SU-DHL-6 (cell line): ENCODE measurements around the gene VWA5B1.

ENCODE experiments used
- H2AFZ ChIP-seq: fragments of 200-600 bp; sonication (generic); 2 replicates; pipeline ENCODE4 v1.6.1; 2014; ENCODE audit warnings: low read depth, mild to moderate bottlenecking, moderate library complexity, mixed read lengths, antibody characterized with exemption, low read length; ENCODE audit not compliant: severe bottlenecking
- H3F3A ChIP-seq: fragments of 200-600 bp; shearing (Covaris generic); 2 replicates; pipeline ENCODE4 v1.6.0; 2016; ENCODE audit warnings: antibody characterized with exemption, mild to moderate bottlenecking; ENCODE audit not compliant: insufficient read depth
- H3K27ac ChIP-seq: fragments of 200-600 bp; sonication (generic); 2 replicates; pipeline ENCODE4 v1.5.1; 2016; ENCODE audit warnings: low read depth, mild to moderate bottlenecking, low read length, moderate library complexity, mixed read lengths
- H3K27me3 ChIP-seq: fragments of 200-600 bp; sonication (generic), shearing (Covaris generic); 2 replicates; pipeline ENCODE4 v1.6.0; 2014; ENCODE audit warnings: mild to moderate bottlenecking, low read length
- H3K36me3 ChIP-seq: fragments of 200-600 bp; sonication (generic); 2 replicates; pipeline ENCODE4 v1.6.1; 2014; ENCODE audit warnings: mild to moderate bottlenecking, low read length, mixed read lengths
- H3K4me2 ChIP-seq: fragments of 300-600, 200-600 bp; shearing (Covaris generic), sonication (generic); 2 replicates; pipeline ENCODE4 v1.6.0; 2014; ENCODE audit warnings: low read length, low read depth, mild to moderate bottlenecking; ENCODE audit not compliant: poor library complexity, severe bottlenecking
- H3K4me3 ChIP-seq: fragments of 200-600 bp; sonication (generic); 2 replicates; pipeline ENCODE4 v1.5.1; 2014; ENCODE audit warnings: antibody characterized with exemption, low read length, mild to moderate bottlenecking, mixed read lengths; ENCODE audit not compliant: insufficient read depth, poor library complexity, severe bottlenecking
- H3K79me2 ChIP-seq: fragments of 200-600 bp; sonication (generic); 2 replicates; pipeline ENCODE4 v1.6.1; 2014; ENCODE audit warnings: mild to moderate bottlenecking, low read length, moderate library complexity; ENCODE audit not compliant: insufficient read depth
- H3K9ac ChIP-seq: fragments of 200-600 bp; sonication (generic); 2 replicates; pipeline ENCODE4 v1.7.0; 2014; ENCODE audit warnings: mild to moderate bottlenecking, low read length
- H3K9me2 ChIP-seq: fragments of 200-600 bp; sonication (generic); replicated peaks from 2 replicates; pipeline ENCODE4 v1.6.1; 2014; ENCODE audit warnings: low read length; ENCODE audit not compliant: insufficient read depth
- H3K9me3 ChIP-seq: fragments of 200-600 bp; sonication (generic); 2 replicates; pipeline ENCODE4 v1.6.1; 2014; ENCODE audit warnings: low read length, mixed read lengths; ENCODE audit not compliant: insufficient read depth
- H4K20me1 ChIP-seq: fragments of 200-600 bp; sonication (generic); 2 replicates; pipeline ENCODE4 v1.6.1; 2014; ENCODE audit warnings: low read depth, mild to moderate bottlenecking, antibody characterized with exemption, low read length, moderate library complexity, mixed read lengths
- CTCF ChIP-seq: fragments of 200-600 bp; sonication (generic); IDR thresholded peaks from one replicate; pipeline ENCODE4 v1.5.1; 2017; ENCODE audit warnings: antibody characterized with exemption, mild to moderate bottlenecking, low read length, moderate library complexity; ENCODE audit not compliant: insufficient read depth, poor library complexity, severe bottlenecking
- EZH2phosphoT487 ChIP-seq: fragments of 200-600 bp; sonication (generic), shearing (Covaris generic); conservative IDR thresholded peaks from 2 replicates; pipeline ENCODE4 v1.6.1; 2018; ENCODE audit warnings: mild to moderate bottlenecking, antibody characterized with exemption, low read length, moderate library complexity, mixed read lengths

Gene VWA5B1

DNA sequence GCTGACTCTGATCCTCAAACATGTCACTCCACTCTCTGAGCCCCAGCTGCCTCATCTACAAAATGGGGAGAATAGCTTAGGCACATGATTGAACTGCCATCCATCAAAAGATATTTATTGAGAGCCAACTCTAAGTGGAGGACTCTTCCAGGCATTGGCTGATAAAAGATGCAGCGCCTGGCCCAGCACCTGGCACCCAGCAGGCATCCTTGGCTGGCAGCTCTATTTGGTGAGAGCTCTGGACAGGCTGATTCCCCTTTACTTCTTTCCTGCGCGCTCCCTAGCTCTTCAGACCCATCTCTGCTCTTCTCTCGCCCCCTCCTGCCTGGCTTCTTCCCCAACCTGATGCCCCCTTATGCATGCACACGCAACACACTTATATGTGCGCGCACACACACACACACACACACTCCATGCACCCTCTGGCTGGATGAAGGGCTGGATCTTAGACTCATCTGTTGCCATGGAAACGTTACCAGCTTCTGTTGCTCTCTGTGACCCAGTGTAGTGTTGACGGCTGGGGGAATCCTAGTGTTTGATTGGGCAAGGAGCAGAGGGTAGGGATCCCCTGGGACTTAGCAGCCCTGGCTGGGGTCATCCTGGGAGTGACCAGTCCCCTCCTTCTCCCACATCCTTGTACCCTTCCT is 49.3 kb downstream of the VWA5B1 start:
- no peak for TF ChIP-seq CTCF
- TF ChIP-seq EZH2phosphoT487: no peak
- Histone ChIP-seq H3K4me3 (no peak overlapping the region), H4K20me1 (no peaks in the 10 kb centered on the region), H3K9me2 (no peaks in the 10 kb centered on the region), H3K27me3 (no peaks in the 10 kb centered on the region), H3K79me2 (no peaks in the 10 kb centered on the region), H3K27ac (no peak overlapping the region), H3K36me3 (no peaks in the 10 kb centered on the region), H3K4me2 (no peak overlapping the region), H3F3A (no peaks in the 10 kb centered on the region), H3K9me3 (no peaks in the 10 kb centered on the region), H3K9ac (no peak overlapping the region), H2AFZ (no peak overlapping the region)

GRCh38 chr1:20342294-20343148 is 51.8 kb downstream of the VWA5B1 start:
- no peak overlapping the region for H3K4me2 ChIP-seq
- no peaks in the 10 kb centered on the region for H3K79me2 ChIP-seq
- H2AFZ ChIP-seq: no peak overlapping the region
- no peaks in the 10 kb centered on the region for H4K20me1 ChIP-seq
- no peak overlapping the region for H3K27ac ChIP-seq
- H3K4me3 ChIP-seq: no peak overlapping the region
- TF ChIP-seq EZH2phosphoT487 (no peak), CTCF (no peak)
- no peak overlapping the region for H3K9ac ChIP-seq
- no peaks in the 10 kb centered on the region for H3F3A ChIP-seq
- no peaks in the 10 kb centered on the region for H3K9me2 ChIP-seq
- no peaks in the 10 kb centered on the region for H3K36me3 ChIP-seq
- H3K27me3 ChIP-seq: no peaks in the 10 kb centered on the region
- no peaks in the 10 kb centered on the region for H3K9me3 ChIP-seq

GRCh38 chr1:20343149-20343937 is 52.7 kb downstream of the VWA5B1 start:
- Histone ChIP-seq H3K36me3 (no peaks in the 10 kb centered on the region), H3K9ac (no peak overlapping the region), H4K20me1 (no peaks in the 10 kb centered on the region), H3K4me2 (no peak overlapping the region), H3K4me3 (no peak overlapping the region), H3K9me2 (no peaks in the 10 kb centered on the region), H3K79me2 (no peaks in the 10 kb centered on the region), H3K27me3 (no peaks in the 10 kb centered on the region), H2AFZ (no peak overlapping the region), H3K27ac (no peak overlapping the region), H3F3A (no peaks in the 10 kb centered on the region), H3K9me3 (no peaks in the 10 kb centered on the region)
- no peak for TF ChIP-seq EZH2phosphoT487
- no peak for TF ChIP-seq CTCF
